Myocyte (in vitro differentiated cells): Measurements from ENCODE around the gene SKAP1. TPM values are rescaled to one million over a fixed set of nuclear protein-coding genes. Genes with fewer than 3 reads are reported as not detected.
"Not testable (repeated sequence)": the region's sequence is repeated elsewhere in the genome, so short reads cannot be mapped to it uniquely, and the experiment has no call there.

Source experiments
- DNase-seq: peaks from one replicate; pipeline ENCODE4 v3.0.0-alpha.2; 2012; ENCODE audit warnings: low read depth
- total RNA-seq: library from RNA; depleted of rRNA; stranded (reverse); fragments of >200 nt; gene quantifications from 2 replicates; pipeline ENCODE4 v1.2.3, GENCODE V29; 2014

Gene SKAP1
- total RNA-seq, 1 donor from 2014 or later = not detected

GRCh38 chr17:48250059-48250458, 180.0 kb downstream of the SKAP1 start:
- DNase-seq = not testable (repeated sequence)

GRCh38 chr17:48247603-48248002, 182.4 kb downstream of the SKAP1 start:
- DNase-seq = no peak

GRCh38 chr17:48247038-48247437, 183.0 kb downstream of the SKAP1 start:
- no peak for DNase-seq

- no peak for DNase-seq
Observed at GRCh38 chr17:48246612-48247011, 183.4 kb downstream of the SKAP1 start.

GRCh38 chr17:48245465-48246033, 184.5 kb downstream of the SKAP1 start:
- not testable (repeated sequence) for DNase-seq

GRCh38 chr17:48244814-48245213, 185.2 kb downstream of the SKAP1 start:
- DNase-seq = no peak

GRCh38 chr17:48244121-48244711, 185.8 kb downstream of the SKAP1 start:
- peak; percentile 16 for DNase-seq

GRCh38 chr17:48241770-48242497, 188.1 kb downstream of the SKAP1 start:
- DNase-seq = no peak

GRCh38 chr17:48241131-48241591, 188.9 kb downstream of the SKAP1 start:
- DNase-seq = peak; percentile 62

GRCh38 chr17:48240562-48241130, 189.4 kb downstream of the SKAP1 start:
- DNase-seq = peak; percentile 21

GRCh38 chr17:48240122-48240521, 189.9 kb downstream of the SKAP1 start:
- DNase-seq = no peak

GRCh38 chr17:48239603-48239995, 190.4 kb downstream of the SKAP1 start:
- no peak for DNase-seq

- DNase-seq = no peak
Observed at GRCh38 chr17:48238933-48239602, 190.9 kb downstream of the SKAP1 start.

GRCh38 chr17:48237456-48237855, 192.6 kb downstream of the SKAP1 start:
- DNase-seq = no peak

- DNase-seq = no peak
Observed at GRCh38 chr17:48236681-48237134, 193.3 kb downstream of the SKAP1 start.

- no peak for DNase-seq
Observed at GRCh38 chr17:48234922-48235321, 195.1 kb downstream of the SKAP1 start.

- no peak for DNase-seq
Observed at GRCh38 chr17:48231995-48232959, 197.7 kb downstream of the SKAP1 start.

- DNase-seq = no peak
Observed at GRCh38 chr17:48229936-48230335, 200.1 kb downstream of the SKAP1 start.

- DNase-seq = no peak
Observed at GRCh38 chr17:48228720-48229119, 201.3 kb downstream of the SKAP1 start.
